HG02852 (cell line): ENCODE measurements around the gene CSF3R.
"Not testable (repeated sequence)": the region's sequence is repeated elsewhere in the genome, so short reads cannot be mapped to it uniquely, and the experiment has no call there.

Experiments used
- ATAC-seq: cut with Tn5 transposase; IDR thresholded peaks from one replicate; pipeline ENCODE4 v1.9.1; 2021; ENCODE audit warnings: mild to moderate bottlenecking, moderate library complexity; ENCODE audit not compliant: unreplicated experiment

CSF3R gene

GRCh38 chr1:36484099-36484498, 1.4 kb upstream of the CSF3R start:
- ATAC-seq: no peak

DNA sequence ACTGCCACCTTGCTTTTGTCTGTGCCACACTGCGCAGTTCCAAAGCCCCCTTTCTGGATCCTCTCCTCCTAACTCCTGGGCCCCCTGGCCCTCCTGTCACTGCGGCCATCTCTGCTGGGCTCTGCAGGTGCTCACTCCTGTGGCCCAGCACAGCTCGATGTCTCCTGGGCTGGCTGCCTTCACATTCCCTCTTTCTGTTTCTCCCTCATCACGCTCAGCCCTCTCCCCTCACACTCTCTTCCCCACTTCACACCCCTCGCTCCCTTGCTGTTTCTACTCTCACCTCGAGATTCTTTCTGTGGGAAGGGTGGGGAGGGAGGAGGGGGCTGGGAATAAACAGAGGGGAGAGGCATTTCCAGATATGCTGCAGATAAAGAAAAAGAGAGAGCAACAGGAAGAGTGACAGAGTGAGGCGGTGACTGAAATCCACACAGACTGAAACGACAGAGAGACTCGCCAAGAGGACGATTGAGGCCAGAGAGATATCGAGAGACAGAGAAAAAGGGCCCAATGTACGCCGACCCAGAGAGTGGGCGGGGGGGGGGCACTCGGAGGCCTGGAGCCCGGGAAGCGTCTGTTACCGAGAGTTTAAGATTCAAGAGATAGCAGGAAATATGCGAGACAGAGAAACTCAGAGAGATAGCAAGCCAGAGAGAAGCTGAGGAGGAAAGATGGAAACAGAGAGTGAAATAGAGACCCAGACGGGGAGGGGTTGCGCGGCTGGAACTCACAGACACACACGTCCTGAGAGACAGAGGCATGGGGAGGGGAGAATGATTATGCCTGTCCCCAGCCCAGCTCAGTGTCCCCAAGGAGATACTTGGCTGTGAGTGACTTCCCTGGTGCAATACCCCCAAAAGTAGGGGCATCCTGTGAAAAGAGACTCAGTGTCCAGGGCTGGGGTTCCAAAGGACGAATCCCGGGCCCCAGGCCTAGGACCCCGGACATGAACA, 666 bp downstream of the CSF3R start:
- ATAC-seq: no peak

- no peak for ATAC-seq
These were observed 1.6 kb downstream of the CSF3R start for GRCh38 chr1:36481091-36481490.

DNA sequence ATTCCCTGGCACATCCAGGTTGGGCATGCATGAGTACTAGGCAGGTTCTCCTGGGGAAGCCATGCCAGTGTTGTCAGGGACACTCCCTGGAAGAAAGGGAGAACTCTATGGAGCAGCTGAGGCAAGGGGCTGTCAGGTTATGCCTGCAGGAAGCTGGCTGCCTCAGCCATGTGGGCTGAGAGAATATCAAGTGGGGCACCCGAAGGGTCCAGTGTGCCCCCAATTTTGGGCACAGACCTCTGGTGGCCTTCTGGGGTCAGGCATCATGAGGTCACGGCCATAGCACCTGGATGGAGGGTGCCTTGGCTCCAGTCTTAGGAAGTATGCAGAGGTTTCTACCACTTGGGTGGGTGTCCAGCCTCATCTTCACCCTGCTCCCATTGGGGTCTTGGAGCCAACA, 2.6 kb downstream of the CSF3R start:
- ATAC-seq: no peak

DNA sequence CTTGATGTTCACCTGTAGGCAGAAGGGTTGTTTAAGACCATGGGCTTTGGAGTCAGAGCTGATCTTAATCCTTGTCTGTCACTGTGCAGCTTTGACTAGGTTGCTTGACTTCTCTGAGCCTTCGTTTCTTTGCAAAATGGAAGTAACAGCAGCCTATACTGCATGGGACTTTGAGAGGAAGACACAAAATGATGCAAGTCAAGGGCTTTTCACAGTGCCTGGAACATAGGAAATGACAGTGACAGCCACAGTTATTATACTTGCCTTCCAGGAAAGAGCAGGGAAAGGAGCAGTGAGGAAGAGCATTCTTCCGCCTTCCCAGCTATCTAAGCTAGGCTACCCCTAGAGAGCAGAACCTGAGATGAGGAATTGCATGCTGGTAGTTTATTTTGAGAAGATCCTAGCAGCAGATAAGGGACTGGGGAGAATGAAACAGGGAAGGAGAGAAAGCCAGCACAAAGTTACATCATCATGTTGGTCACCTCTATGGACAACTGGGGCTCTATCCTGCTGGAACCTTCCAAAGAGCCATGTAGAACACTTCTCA, 3.1 kb downstream of the CSF3R start:
- no peak for ATAC-seq

DNA sequence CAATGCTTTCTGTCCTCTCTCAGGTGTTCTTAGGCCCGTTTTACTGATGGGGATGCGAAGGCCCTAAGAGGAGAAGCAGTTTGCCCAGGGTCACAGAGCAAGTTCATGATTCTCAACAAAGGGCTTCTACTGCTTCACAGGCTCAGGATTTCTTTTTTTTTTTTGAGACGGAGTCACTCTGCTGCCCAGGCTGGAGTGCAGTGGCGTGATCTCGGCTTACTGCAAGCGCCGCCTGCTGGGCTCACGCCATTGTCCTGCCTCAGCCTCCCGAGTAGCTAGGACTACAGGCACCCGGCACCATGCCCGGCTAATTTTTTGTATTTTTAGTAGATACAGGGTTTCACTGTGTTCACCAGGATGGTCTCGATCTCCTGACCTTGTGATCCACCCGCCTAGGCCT, 5.1 kb downstream of the CSF3R start:
- ATAC-seq: not testable (repeated sequence)

- no peak for ATAC-seq
These were observed 5.8 kb downstream of the CSF3R start for GRCh38 chr1:36476945-36477344.

- ATAC-seq: no peak
These were observed 6.7 kb downstream of the CSF3R start for GRCh38 chr1:36475910-36476604.

DNA sequence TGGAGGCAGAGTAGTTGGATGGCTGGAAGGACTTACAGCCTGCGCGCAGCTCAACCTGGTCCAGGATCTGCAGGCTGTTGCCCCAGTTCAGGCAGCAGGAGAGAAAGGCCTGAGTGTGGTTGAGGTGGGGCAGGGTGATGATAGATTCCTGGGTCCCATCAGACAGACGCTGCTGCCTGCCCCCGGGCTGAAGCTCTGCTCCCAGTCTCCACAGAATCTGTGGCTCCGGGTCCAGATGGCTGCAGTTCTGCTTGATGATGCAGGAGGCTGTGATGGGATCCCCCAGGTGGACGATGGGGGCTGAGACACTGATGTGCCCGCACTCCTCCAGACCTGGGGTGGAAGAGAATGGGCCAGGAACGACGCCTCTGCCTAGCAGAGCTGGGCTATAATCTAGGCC, 7.4 kb downstream of the CSF3R start:
- ATAC-seq: no peak

DNA sequence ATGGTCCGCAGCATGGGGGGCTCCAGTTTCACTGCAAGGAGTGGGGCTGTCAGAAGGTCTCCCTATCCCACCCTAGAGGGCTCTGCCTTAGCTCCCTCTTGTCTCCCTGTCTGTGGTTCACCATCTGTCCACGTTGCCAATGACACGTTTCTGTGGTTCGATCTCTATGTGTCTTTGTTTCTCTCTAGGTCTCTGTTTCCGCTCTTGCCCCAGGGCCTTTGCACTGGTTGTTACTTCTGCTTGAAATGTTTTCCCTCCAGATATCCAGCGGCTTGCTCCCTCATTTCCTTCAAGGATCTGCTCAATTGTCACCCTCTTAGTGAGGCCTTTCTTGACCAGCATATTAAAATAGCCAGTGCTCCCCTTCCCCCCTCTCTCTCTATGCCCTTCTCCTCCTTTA, 10.1 kb downstream of the CSF3R start:
- ATAC-seq: no peak

DNA sequence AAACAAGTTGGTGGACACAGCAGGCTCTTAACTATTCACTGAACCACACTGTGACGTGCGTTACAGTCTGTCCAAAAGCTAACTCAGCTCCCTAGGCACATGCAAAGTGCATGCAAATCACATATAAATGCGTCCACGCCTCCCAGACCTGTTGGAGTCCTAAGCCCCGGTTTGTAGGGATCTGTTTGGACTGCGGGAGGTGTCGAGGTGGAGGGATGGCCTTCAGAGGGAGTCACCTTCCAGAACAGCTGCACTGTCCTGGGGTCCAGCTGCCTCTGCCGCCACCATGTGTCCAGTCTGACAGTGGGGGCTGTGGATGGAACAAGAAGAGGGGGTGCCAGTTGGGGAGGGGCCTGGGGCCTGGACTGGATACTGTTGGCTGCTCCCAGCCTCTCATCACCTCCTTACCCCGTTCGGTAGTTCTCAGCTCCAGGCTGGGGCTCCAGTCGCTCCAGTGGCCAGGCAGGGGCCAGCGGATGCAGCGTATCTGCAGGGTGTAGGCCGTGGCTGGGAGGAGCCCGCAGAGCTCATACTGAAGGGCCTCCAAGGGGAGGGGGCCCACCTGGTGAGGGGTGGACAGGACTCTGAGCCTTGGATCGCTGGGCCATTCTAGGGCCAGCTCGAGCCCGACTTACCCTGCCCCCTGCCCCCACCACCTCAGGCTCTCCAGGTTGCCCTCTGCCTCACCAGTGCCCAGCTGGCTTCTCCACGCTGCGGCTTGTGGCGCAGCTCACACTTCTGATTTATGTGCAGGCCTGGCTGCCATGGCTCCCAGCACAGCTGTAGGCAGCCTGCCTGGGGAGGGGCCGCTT, 10.7 kb downstream of the CSF3R start:
- ATAC-seq: no peak

- ATAC-seq: no peak
These were observed 13.6 kb downstream of the CSF3R start for GRCh38 chr1:36469163-36469562.

DNA sequence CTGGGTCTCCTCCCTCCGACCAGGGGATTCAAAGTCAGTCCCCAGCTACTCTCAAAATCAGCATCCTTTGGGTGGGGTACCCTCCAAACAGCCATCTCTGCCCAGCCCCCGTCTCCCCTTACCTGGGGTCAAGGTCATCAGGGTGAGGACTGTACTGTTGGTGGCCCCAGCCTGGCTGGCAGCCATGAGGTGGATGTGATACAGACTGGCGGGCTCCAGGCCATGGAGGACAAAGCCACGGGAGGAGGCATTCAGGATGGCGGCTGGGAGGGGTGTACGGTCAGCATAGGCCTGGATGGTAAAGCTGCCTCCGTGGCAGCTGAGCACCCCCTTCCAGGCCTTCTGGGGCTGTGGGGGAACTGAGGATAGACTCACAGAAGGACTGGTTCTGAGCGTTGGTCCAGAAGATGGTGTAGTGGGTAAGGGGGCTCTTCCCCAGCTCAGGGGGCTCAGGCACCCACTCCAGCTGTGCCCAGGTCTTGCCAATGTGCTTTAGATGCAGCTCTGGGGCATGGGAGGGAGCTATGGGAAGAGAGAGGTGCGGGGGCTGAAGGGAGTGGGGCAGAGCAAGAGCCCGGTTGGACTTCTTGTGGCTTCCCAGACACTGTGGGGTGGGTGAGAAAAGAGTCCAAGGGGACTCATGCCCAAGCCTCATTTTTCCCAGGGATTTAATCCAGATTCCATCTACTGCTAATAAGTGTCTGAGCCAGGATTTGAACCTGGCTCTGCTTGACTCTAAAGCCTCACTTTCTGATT, 14.8 kb downstream of the CSF3R start:
- no peak for ATAC-seq

DNA sequence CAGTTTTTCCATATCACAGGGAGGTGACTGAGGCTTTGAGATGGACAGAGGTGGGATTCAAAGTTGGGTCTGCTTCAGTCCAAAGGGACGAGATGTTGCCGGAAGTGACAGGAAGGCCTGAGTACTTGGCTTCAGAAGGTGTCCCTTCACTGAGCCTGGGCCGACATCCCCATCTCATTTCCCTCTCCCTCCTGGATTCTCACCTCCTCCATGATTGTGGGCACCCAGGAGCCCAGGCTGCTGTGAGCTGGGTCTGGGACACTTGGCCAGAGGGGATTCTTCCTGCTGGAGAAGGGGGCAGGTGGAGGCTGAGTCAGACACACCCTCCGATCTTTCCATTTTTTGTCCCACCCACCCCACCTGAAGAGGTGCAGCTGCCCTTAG, 15.7 kb downstream of the CSF3R start:
- no peak for ATAC-seq

GRCh38 chr1:36466370-36467026, 16.2 kb downstream of the CSF3R start:
- ATAC-seq: no peak

GRCh38 chr1:36465731-36466369, 16.9 kb downstream of the CSF3R start:
- no peak for ATAC-seq

- peak; percentile 32 for ATAC-seq
These were observed 17.9 kb downstream of the CSF3R start for GRCh38 chr1:36464605-36465393.

GRCh38 chr1:36463803-36464604, 18.7 kb downstream of the CSF3R start, which contains the start of gene MRPS15:
Gene MRPS15, minus strand, starts transcription at chr1:36464384. Its CDS starts 109 bp downstream, at chr1:36464275.
- ATAC-seq: peak; percentile 89
